Measurements from ENCODE around the gene ZFHX3. TPM values are rescaled to one million over a fixed set of nuclear protein-coding genes. Genes with fewer than 3 reads are reported as not detected.
A peak's percentile ranks its signal among the peaks of the same experiment; 100 is the strongest.

The ZFHX3 gene
- total and polyA plus RNA-seq, 10 of the 15 experiments (the other 5 are each of a cell fraction or from before 2014, with no cell fraction given): 0.68 to 8.6 (median 2.0) TPM

GRCh38 chr16:72840631-72841381 is 207.1 kb downstream of the ZFHX3 start:
- CTCF ChIA-PET: interaction anchor here (0.7 to 10.6 kb wide), 5 partner anchors 7 to 1990 kb away, joined by 3 to 69 read pairs (median 4); no protein-coding TSS in a partner anchor
- peak; percentile 36; the same call in 1 of the 3 replicates for ATAC-seq
- no peak overlapping the region for H3K9ac ChIP-seq (ENCODE audit: control insufficient read depth, insufficient read depth, low read length)
- no peak overlapping the region for H2AFZ ChIP-seq (ENCODE audit: control insufficient read depth, low read depth, low read length)
- H3K4me1 ChIP-seq (ENCODE audit: control insufficient read depth, insufficient read depth, low read length): peaks cover 15% of the 10 kb centered on the region
- POLR2A ChIA-PET: no interaction called here
- in situ Hi-C loops (cut with MboI) (no loop called here), intact Hi-C loops (cut with micrococcal nuclease; ENCODE audit: unreplicated experiment) (no loop called here)
- no peaks in the 10 kb centered on the region for H3K9me3 ChIP-seq (replicated peaks; ENCODE audit: control insufficient read depth, insufficient read depth, low read length)
- no peak for TF ChIP-seq BRCA1 (IDR thresholded peaks at IDR 0.05; ENCODE audit: low read depth, low read length)
- TF ChIP-seq JUNB (IDR thresholded peaks at IDR 0.05): no peak
- peak; percentile 76; the same call in 1 of the 2 replicates for TF ChIP-seq SPI1 (IDR thresholded peaks at IDR 0.05; ENCODE audit: borderline replicate concordance, insufficient read depth, low read depth, low read length)
- BruUV-seq (replicated peaks): no TSS peak
- no peaks in the 10 kb centered on the region for H3K27me3 ChIP-seq (replicated peaks in 1 of 2; ENCODE audit: control insufficient read depth in 2 of 2, insufficient read depth in 2 of 2, low read length in 1 of 2)
- RAD21 ChIA-PET (ENCODE audit: unreplicated experiment): interaction anchor here (0.8 to 1.6 kb wide), 2 partner anchors 8 to 175 kb away, joined by 3 to 5 read pairs; no protein-coding TSS in a partner anchor
- SMC1A ChIA-PET (ENCODE audit: uncharacterized antibody, unreplicated experiment): interaction anchor here (1.9 kb wide), 1 partner anchor 8 kb away, joined by 10 read pairs; no protein-coding TSS in a partner anchor
- H4K20me1 ChIP-seq (ENCODE audit: control insufficient read depth, insufficient read depth): no peaks in the 10 kb centered on the region; the same call in 1 of the 2 replicates
- no peak for FAIRE-seq
- H3K27ac ChIP-seq (ENCODE audit: control insufficient read depth, insufficient read depth): no peak overlapping the region
- H3K79me2 ChIP-seq (ENCODE audit: control insufficient read depth, insufficient read depth, low read length): no peaks in the 10 kb centered on the region
- no peak overlapping the region for H3K4me2 ChIP-seq (ENCODE audit: control insufficient read depth, insufficient read depth)
- H3K36me3 ChIP-seq (ENCODE audit: control insufficient read depth in 2 of 2, insufficient read depth in 2 of 2, low read length in 1 of 2): no peaks in the 10 kb centered on the region; a peak in 1 of 4 replicates
- no peak for DNase-seq (ENCODE audit: low read depth, low spot score)
- H3K4me3 ChIP-seq: no peak overlapping the region
- 73% methylated on average over 11 of the region's 11 CpGs for WGBS (ENCODE audit: insufficient coverage, insufficient replicate concordance, low lambda C conversion rate, missing lambda C conversion rate)

GRCh38 chr16:72838951-72839350 is 209.0 kb downstream of the ZFHX3 start:
- no peaks in the 10 kb centered on the region for H3K79me2 ChIP-seq (ENCODE audit: control insufficient read depth, insufficient read depth, low read length)
- H3K27me3 ChIP-seq (replicated peaks in 1 of 2; ENCODE audit: control insufficient read depth in 2 of 2, insufficient read depth in 2 of 2, low read length in 1 of 2): no peaks in the 10 kb centered on the region
- ChIA-PET POLR2A (no interaction called here), CTCF (no interaction called here), SMC1A (ENCODE audit: uncharacterized antibody, unreplicated experiment) (no interaction called here), RAD21 (ENCODE audit: unreplicated experiment) (no interaction called here)
- no peak for DNase-seq (ENCODE audit: low read depth, low spot score)
- ATAC-seq: no peak
- in situ Hi-C loops (cut with MboI) (no loop called here), intact Hi-C loops (cut with micrococcal nuclease; ENCODE audit: unreplicated experiment) (loop anchor here (10.0 kb wide), 1 partner anchor 174 kb away; no protein-coding TSS in a partner anchor)
- no peak for FAIRE-seq
- no peaks in the 10 kb centered on the region; a peak in 1 of 4 replicates for H3K36me3 ChIP-seq (ENCODE audit: control insufficient read depth in 2 of 2, insufficient read depth in 2 of 2, low read length in 1 of 2)
- peaks cover 4% of the 10 kb centered on the region; the same call in 1 of the 2 replicates for H3K4me1 ChIP-seq (ENCODE audit: control insufficient read depth, insufficient read depth, low read length)
- BruUV-seq (replicated peaks): no TSS peak
- TF ChIP-seq ZNF274 (IDR thresholded peaks at IDR 0.05; ENCODE audit: insufficient read depth, insufficient read length): no peak
- no peak for TF ChIP-seq FOXM1 (IDR thresholded peaks at IDR 0.05; ENCODE audit: low read depth, low read length)
- TF ChIP-seq ETV6 (conservative IDR thresholded peaks at IDR 0.05 in 1 of 2, IDR thresholded peaks at IDR 0.05 in 1 of 2; ENCODE audit: borderline replicate concordance in 1 of 2, low read depth in 1 of 2): no peak
- no peak for TF ChIP-seq E2F8 (IDR thresholded peaks at IDR 0.05; ENCODE audit: low read depth, partially characterized antibody)
- H3K4me2 ChIP-seq (ENCODE audit: control insufficient read depth, insufficient read depth): no peak overlapping the region
- WGBS (ENCODE audit: insufficient coverage, insufficient replicate concordance, low lambda C conversion rate, missing lambda C conversion rate): 93% methylated on average over 13 of the region's 13 CpGs
- no peaks in the 10 kb centered on the region for H3K9me3 ChIP-seq (replicated peaks; ENCODE audit: control insufficient read depth, insufficient read depth, low read length)
- H3K4me3 ChIP-seq: no peak overlapping the region
- H3K27ac ChIP-seq (ENCODE audit: control insufficient read depth, insufficient read depth): no peak overlapping the region
- H2AFZ ChIP-seq (ENCODE audit: control insufficient read depth, low read depth, low read length): no peak overlapping the region
- no peaks in the 10 kb centered on the region; the same call in 1 of the 2 replicates for H4K20me1 ChIP-seq (ENCODE audit: control insufficient read depth, insufficient read depth)
- H3K9ac ChIP-seq (ENCODE audit: control insufficient read depth, insufficient read depth, low read length): no peak overlapping the region
